ENCODE results near the gene MYBPC2. TPM values are rescaled to one million over a fixed set of nuclear protein-coding genes. Genes with fewer than 3 reads are reported as not detected.

The MYBPC2 gene
- total RNA-seq, 1 donor from 2014 or later: 0.07 TPM

DNA sequence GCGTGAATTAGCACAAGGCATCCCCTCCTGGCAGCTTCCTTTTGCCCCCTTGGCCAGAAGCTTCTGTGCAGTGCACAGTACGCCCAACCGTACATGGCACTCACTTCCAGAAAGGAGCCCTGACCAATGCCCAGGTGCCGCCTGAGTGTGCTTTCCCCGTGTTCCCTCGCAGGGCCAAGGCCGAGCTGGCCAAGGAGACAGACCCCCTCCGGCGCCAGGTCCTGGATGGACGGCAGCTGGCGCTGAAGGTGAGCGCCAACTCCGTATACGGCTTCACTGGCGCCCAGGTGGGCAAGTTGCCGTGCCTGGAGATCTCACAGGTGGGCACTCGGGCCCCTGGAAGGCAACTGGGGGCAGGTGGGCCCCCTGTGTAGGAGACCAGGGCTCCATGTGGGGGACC is 23.3 kb upstream of the MYBPC2 start:
- intact Hi-C loops (cut with micrococcal nuclease): no loop called here

DNA sequence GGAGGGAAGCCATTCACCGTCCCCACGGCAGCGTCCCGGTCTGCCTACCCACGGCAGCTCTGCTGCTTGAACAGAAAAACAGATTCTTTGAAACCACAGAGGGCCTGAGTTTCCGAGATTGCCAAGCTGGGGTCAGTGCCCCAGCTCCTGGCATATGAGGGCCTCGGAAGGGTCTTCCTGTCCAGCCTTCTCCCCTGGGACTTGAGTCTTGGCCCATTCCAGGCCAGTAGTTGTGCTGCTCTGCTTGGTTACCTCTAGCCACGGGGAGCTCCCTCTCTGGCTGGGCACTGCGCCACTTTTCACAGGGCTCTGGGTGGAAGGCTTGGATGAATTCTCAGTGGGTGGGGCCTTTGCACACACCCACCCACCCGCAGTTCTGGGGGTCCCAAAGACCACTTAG is 22.6 kb upstream of the MYBPC2 start:
- intact Hi-C loops (cut with micrococcal nuclease): no loop called here

DNA sequence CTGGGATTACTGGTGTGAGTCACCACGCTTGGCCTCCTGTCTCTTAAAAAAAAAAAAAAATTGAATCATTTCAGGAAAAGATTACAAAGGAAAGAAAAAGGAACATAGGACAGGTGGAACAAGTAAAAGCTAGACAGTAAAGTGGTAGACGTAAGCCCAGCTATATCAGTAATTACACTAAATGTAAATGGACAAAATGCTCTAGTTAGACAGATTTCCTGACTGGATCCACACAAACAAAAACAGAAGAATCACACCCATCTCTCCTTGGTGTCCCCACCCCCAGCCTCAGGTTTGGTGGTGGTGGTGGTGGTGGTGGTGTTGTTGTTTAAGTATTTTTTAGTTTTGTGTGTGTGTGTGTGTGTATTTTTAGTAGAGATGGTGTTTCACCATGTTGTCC is 20.3 kb upstream of the MYBPC2 start:
- intact Hi-C loops (cut with micrococcal nuclease): no loop called here

GRCh38 chr19:50413096-50413495 is 19.6 kb upstream of the MYBPC2 start:
- intact Hi-C loops (cut with micrococcal nuclease): no loop called here

DNA sequence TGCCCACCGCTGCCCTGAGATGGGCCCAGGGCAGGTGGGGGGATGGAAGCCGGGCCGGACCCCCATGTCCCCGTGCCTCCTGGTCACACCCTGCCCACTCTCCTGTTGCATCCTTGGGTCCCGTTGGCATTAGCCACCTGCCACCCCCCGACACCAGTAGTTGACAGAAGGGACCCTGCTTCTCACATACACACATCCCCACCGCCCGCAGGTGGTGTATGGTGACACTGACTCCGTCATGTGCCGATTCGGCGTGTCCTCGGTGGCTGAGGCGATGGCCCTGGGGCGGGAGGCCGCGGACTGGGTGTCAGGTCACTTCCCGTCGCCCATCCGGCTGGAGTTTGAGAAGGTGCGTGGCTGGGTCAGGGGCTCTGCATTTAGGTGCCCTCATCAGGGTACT is 19.2 kb upstream of the MYBPC2 start:
- intact Hi-C loops (cut with micrococcal nuclease): no loop called here

GRCh38 chr19:50414864-50415660 is 17.6 kb upstream of the MYBPC2 start:
- intact Hi-C loops (cut with micrococcal nuclease): loop anchor here (2.0 kb wide), 2 partner anchors 46 to 58 kb away; no protein-coding TSS in a partner anchor

DNA sequence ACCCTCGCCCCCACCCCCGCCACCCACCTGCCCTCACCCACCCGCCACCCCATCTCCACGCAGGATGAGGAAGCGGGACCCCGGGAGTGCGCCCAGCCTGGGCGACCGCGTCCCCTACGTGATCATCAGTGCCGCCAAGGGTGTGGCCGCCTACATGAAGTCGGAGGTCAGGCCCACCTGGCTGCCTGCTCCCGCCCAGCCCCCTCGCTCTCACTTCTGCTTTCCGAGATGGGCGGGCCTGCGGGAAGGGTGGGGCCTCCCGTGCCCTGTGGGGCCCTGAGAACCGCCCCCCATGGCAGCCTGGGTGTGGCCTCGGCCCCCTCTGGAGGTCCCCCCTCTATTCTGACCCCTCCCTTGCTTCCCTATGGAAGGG is 17.0 kb upstream of the MYBPC2 start:
- intact Hi-C loops (cut with micrococcal nuclease): loop anchor here (2.0 kb wide), 2 partner anchors 47 to 59 kb away; no protein-coding TSS in a partner anchor

DNA sequence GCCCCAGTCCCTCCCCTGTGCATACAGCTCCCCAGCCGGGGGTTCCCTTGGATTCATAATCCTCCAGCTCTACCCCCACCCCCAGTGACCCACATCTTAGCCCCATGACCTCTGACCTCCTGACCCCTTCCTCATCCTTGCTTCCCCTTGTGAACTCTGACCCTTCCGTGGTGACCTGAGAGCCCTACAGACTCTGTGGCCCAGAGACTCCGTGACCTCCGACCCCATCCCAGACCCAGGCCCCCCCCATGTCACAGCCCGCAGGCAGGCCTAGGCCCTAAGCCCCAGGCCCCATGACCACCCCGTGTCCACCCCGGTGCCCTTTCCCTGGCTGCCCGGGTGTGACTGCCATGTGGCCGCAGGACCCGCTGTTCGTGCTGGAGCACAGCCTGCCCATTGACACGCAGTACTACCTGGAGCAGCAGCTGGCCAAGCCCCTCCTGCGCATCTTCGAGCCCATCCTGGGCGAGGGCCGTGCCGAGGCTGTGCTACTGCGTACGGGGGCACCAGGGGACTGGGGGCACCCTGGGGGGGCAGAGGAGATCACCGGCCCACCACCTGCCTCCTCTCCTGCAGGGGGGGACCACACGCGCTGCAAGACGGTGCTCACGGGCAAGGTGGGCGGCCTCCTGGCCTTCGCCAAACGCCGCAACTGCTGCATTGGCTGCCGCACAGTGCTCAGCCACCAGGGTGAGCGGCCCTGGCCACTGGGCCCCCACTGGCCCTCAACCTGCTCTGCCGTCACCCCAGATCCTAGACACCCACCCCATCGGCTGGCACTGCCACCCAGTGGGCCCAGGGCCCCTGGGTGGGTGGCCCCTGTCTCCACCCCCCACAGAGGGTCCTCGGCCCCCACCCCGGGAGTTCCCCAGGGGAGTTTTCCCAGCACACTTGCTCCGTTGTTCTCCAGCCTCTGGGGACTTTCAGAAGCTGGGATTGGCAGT is 16.4 kb upstream of the MYBPC2 start:
- intact Hi-C loops (cut with micrococcal nuclease): no loop called here

- intact Hi-C loops (cut with micrococcal nuclease): no loop called here
Observed at GRCh38 chr19:50417111-50418081, 15.3 kb upstream of the MYBPC2 start.

DNA sequence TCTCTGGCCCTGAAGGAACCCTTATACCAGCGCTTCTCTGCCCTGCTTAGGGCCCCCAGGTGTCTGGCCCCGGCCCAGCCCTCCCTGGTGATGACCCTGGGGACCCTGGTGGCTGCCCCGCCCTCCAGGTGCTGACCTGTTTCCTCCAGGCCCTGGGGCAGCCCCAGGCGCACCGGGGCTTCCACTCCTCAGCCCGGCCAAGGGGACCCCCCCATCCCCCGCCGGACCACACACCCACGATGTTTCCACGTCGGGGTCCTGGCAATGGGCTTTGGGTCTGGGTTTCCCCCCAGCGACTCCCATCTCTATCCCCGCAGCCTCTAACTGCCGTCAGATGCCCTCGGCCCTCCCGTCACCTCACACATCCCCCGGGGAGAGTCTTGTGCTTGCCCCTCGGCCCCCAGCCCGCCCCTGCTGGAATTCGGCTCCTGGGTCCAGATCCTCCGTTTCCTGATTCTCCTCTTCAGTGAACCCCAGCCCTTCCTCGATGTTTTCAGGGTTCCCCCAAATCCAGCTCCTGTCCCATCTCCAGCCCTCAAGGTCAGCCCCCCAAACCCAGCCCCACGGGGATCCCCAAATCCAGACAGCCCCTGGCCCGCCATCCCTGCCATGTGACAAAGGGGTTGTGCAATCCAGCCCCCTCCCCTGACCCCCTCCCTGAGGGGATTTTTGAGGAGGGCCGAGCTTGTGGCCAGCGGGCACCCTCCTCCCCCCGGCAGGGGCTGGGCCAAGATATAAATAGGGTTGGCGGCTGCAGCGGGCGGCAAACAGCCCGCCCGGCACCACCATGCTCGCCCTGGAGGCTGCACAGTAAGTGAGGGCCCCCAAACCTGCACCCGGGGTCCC is 14.3 kb upstream of the MYBPC2 start, which contains the start of gene SPIB:
SPIB (plus strand) TSS at position 763 of the 846 bp plus-strand sequence; CDS start at position 788, 25 bp downstream.
- intact Hi-C loops (cut with micrococcal nuclease): no loop called here

DNA sequence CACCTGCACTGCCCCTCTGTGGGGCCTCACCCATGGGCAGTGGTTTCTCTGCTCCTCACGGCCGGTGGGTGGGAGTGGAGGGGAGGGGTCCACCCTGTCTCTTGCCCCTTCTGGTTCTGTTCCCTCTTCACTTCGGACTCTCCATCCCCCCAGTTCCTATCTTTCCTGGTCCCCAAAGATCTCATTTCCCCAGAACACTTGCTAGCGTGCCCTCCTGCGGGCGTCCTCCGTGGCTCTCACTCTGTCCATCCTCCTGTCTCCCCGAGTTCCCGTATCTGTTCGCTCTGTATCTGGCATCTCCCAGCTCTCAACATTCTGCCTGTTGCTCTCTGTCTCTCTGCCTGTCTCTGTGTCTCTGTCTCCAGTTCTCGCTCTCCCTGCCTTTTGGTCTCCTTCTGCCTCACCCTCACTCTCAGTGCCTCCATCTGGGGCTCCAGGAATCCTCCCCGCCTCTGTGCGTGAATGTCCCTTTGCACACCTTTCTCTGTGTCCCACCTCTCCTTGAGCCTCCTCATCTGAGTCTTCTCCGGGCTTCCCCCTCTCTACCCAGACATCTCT is 13.6 kb upstream of the MYBPC2 start:
- intact Hi-C loops (cut with micrococcal nuclease): no loop called here

DNA sequence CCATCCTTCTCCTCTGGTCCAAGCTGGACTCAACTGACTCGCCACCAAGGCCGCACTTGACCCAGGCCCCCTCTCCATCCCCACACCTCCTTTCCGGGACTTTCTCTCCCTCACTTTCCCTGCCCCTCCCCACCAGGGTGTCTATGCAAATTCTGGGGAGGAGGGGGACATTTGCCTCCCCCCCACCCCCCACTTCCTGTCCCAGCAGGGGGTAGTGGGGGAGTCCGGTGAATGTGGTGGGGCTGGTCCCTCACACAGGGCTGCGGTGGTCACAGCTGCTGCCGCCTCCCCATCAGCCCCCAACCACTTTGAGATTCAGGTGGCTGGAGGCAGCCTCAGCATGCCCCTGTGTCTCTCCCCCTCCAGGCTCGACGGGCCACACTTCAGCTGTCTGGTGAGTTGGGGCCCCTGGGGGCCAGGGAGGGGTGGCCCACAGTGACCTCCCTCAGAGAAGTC is 13.1 kb upstream of the MYBPC2 start:
- intact Hi-C loops (cut with micrococcal nuclease): no loop called here

GRCh38 chr19:50420127-50420526 is 12.6 kb upstream of the MYBPC2 start:
- intact Hi-C loops (cut with micrococcal nuclease): no loop called here

GRCh38 chr19:50420808-50421207 is 11.9 kb upstream of the MYBPC2 start:
- intact Hi-C loops (cut with micrococcal nuclease): no loop called here

GRCh38 chr19:50422397-50423278 is 10.1 kb upstream of the MYBPC2 start:
- intact Hi-C loops (cut with micrococcal nuclease): no loop called here

- intact Hi-C loops (cut with micrococcal nuclease): no loop called here
Observed at GRCh38 chr19:50423279-50424113, 9.2 kb upstream of the MYBPC2 start.

GRCh38 chr19:50425581-50425980 is 7.1 kb upstream of the MYBPC2 start:
- intact Hi-C loops (cut with micrococcal nuclease): no loop called here

Measured in T-helper 2 cell treated with Interferon-gamma antibody and Interleukin-4, amounts not matched to agents 100 ng/mL and 5 ng/mL, for 36 hours (primary cell).